Activated naive CD4-positive, alpha-beta T cell treated with anti-CD3 and anti-CD28 coated beads, Interleukin-2, amount 50 U/mL, for 16 hours (primary cell): ENCODE results near the gene EPHB1.
"Not testable (repeated sequence)": the region's sequence is repeated elsewhere in the genome, so short reads cannot be mapped to it uniquely, and the experiment has no call there.

Experiments used
- DNase-seq: peaks from one replicate; pipeline ENCODE4 v3.0.0-alpha.2; 2020

EPHB1 gene

GRCh38 chr3:135066844-135067727 lies 272.0 kb downstream of the EPHB1 start:
- not testable (repeated sequence) for DNase-seq

- DNase-seq: no peak
These were observed 273.0 kb downstream of the EPHB1 start for GRCh38 chr3:135068011-135068410.

GRCh38 chr3:135069406-135069805 lies 274.3 kb downstream of the EPHB1 start:
- DNase-seq: no peak

GRCh38 chr3:135071483-135071882 lies 276.4 kb downstream of the EPHB1 start:
- no peak for DNase-seq

GRCh38 chr3:135072431-135072830 lies 277.4 kb downstream of the EPHB1 start:
- DNase-seq: no peak

GRCh38 chr3:135075157-135075556 lies 280.1 kb downstream of the EPHB1 start:
- no peak for DNase-seq

GRCh38 chr3:135076341-135076740 lies 281.3 kb downstream of the EPHB1 start:
- DNase-seq: no peak

GRCh38 chr3:135077186-135077585 lies 282.1 kb downstream of the EPHB1 start:
- no peak for DNase-seq

- no peak for DNase-seq
These were observed 283.2 kb downstream of the EPHB1 start for GRCh38 chr3:135078283-135078682.

- no peak for DNase-seq
These were observed 284.0 kb downstream of the EPHB1 start for GRCh38 chr3:135079095-135079494.

GRCh38 chr3:135081451-135081850 lies 286.4 kb downstream of the EPHB1 start:
- no peak for DNase-seq

- DNase-seq: no peak
These were observed 286.9 kb downstream of the EPHB1 start for GRCh38 chr3:135081856-135082434.

GRCh38 chr3:135082706-135083105 lies 287.6 kb downstream of the EPHB1 start:
- no peak for DNase-seq

- no peak for DNase-seq
These were observed 288.1 kb downstream of the EPHB1 start for GRCh38 chr3:135083179-135083578.

GRCh38 chr3:135083756-135084155 lies 288.7 kb downstream of the EPHB1 start:
- no peak for DNase-seq

GRCh38 chr3:135084405-135084804 lies 289.3 kb downstream of the EPHB1 start:
- DNase-seq: no peak

GRCh38 chr3:135084976-135085375 lies 289.9 kb downstream of the EPHB1 start:
- no peak for DNase-seq

- no peak for DNase-seq
These were observed 290.8 kb downstream of the EPHB1 start for GRCh38 chr3:135085652-135086436.

GRCh38 chr3:135087782-135088181 lies 292.7 kb downstream of the EPHB1 start:
- DNase-seq: no peak

- DNase-seq: no peak
These were observed 294.4 kb downstream of the EPHB1 start for GRCh38 chr3:135089451-135089850.

- no peak for DNase-seq
These were observed 295.1 kb downstream of the EPHB1 start for GRCh38 chr3:135090020-135090717.

- no peak for DNase-seq
These were observed 296.9 kb downstream of the EPHB1 start for GRCh38 chr3:135091946-135092345.

GRCh38 chr3:135093121-135093520 lies 298.1 kb downstream of the EPHB1 start:
- no peak for DNase-seq
